AG04449 (cell line): ENCODE data around the gene PDE4D.

Source experiments
- CTCF ChIA-PET: fragments of 350-600 bp; formaldehyde crosslinking; extraction: SDS; loops from one replicate; lab custom pipeline; 2021; ENCODE audit warnings: antibody characterized with exemption; lab: Yijun Ruan, JAX
- POLR2A ChIA-PET: fragments of 400-600, 350-600 bp; formaldehyde crosslinking; extraction: SDS; loops from one replicate; lab custom pipeline; 2020; ENCODE audit warnings: antibody characterized with exemption, inconsistent platforms; lab: Yijun Ruan, JAX
- DNase-seq: peaks from one replicate; pipeline ENCODE4 v3.0.0-alpha.2; 2010; ENCODE audit warnings: low read depth, low spot score
- H3K4me3 ChIP-seq: 2 replicates; pipeline ENCODE4 v1.5.1; 2011; ENCODE audit warnings: low read depth, mild to moderate bottlenecking, control low read depth, low read length
- CTCF ChIP-seq: IDR thresholded peaks from one replicate; pipeline ENCODE4 v1.5.1; 2011; ENCODE audit warnings: mild to moderate bottlenecking, moderate library complexity, low read length, control low read depth, inconsistent platforms; ENCODE audit not compliant: insufficient read depth; ENCODE audit errors: missing control alignments

Gene PDE4D

GRCh38 chr5:59097712-59098111, 795.8 kb downstream of the PDE4D start:
- CTCF ChIA-PET, result no interaction called here
- TF ChIP-seq CTCF, result no peak
- POLR2A ChIA-PET, result no interaction called here
- DNase-seq, result no peak
- H3K4me3 ChIP-seq, result no peak overlapping the region

- no peak for TF ChIP-seq CTCF
- ChIA-PET POLR2A (no interaction called here), CTCF (no interaction called here)
- H3K4me3 ChIP-seq, result no peak overlapping the region
- DNase-seq, result no peak
Measured at GRCh38 chr5:59097116-59097515, 796.4 kb downstream of the PDE4D start.

- ChIA-PET POLR2A (no interaction called here), CTCF (interaction anchor here (1.6 kb wide), 1 partner anchor 79 kb away, joined by 5 read pairs; no protein-coding TSS in a partner anchor)
- DNase-seq, result no peak
- no peak overlapping the region for H3K4me3 ChIP-seq
- no peak for TF ChIP-seq CTCF
Measured at GRCh38 chr5:59095480-59095879, 798.0 kb downstream of the PDE4D start.

- CTCF ChIA-PET, result interaction anchor here (1.6 kb wide), 1 partner anchor 80 kb away, joined by 5 read pairs; no protein-coding TSS in a partner anchor
Measured at GRCh38 chr5:59094864-59095263, 798.7 kb downstream of the PDE4D start.

GRCh38 chr5:59093329-59093728, 800.2 kb downstream of the PDE4D start:
- no peak for TF ChIP-seq CTCF
- no peak for DNase-seq
- H3K4me3 ChIP-seq, result no peak overlapping the region
- POLR2A ChIA-PET, result no interaction called here
- CTCF ChIA-PET, result no interaction called here

More at GRCh38 chr5:59094864-59095263, 798.7 kb downstream of the PDE4D start:
- TF ChIP-seq CTCF, result no peak
- POLR2A ChIA-PET, result no interaction called here
- DNase-seq, result no peak
- H3K4me3 ChIP-seq, result no peak overlapping the region

GRCh38 chr5:59092758-59093157, 800.8 kb downstream of the PDE4D start:
- CTCF ChIA-PET, result no interaction called here

More at GRCh38 chr5:59092758-59093157, 800.8 kb downstream of the PDE4D start:
- no peak for TF ChIP-seq CTCF
- POLR2A ChIA-PET, result no interaction called here
- no peak overlapping the region for H3K4me3 ChIP-seq
- DNase-seq, result no peak
